ENCODE measurements around the gene CLIC3.

Gene CLIC3

DNA sequence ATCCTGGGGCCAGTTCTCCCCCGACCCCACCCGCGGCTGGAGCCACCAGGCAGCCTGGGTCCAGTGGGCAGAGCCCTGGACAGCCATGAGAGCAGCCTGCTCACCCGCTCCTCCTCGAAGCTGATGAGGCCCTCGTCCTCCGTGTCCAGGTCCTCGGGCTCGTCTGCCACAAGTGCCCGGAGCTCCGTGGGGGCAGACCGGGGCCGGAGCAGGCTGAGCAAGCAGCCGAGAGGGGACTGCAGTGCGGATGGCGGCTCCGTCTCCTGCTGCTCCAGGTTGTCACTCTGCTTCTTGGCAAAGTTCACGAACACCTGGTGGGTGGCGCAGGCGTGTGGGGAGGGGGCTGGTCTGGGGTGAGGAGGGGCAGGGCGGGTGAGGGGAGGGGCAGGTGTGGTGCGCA is 11.9 kb upstream of the CLIC3 start:
- ATAC-seq: no peak
- TF ChIP-seq GLIS3 (CRISPR knock-in tag; IDR thresholded peaks at IDR 0.05) (no peak), BACH2 (CRISPR knock-in tag; IDR thresholded peaks at IDR 0.05; ENCODE audit: borderline replicate concordance) (no peak), ISL1 (CRISPR knock-in tag; IDR thresholded peaks at IDR 0.05) (no peak), ZNF70 (CRISPR knock-in tag; IDR thresholded peaks at IDR 0.05) (no peak), TOX (CRISPR knock-in tag; IDR thresholded peaks at IDR 0.05; ENCODE audit: borderline replicate concordance) (no peak), TCF4 (CRISPR knock-in tag; IDR thresholded peaks at IDR 0.05; ENCODE audit: borderline replicate concordance) (no peak), ZC3H10 (CRISPR knock-in tag; IDR thresholded peaks at IDR 0.05) (no peak), CSDC2 (CRISPR knock-in tag; IDR thresholded peaks at IDR 0.05) (no peak), ESRRG (CRISPR knock-in tag; IDR thresholded peaks at IDR 0.05) (no peak), PPARA (CRISPR knock-in tag; IDR thresholded peaks at IDR 0.05; ENCODE audit: borderline replicate concordance) (no peak), ZFP30 (CRISPR knock-in tag; IDR thresholded peaks at IDR 0.05) (no peak)
- TF ChIP-seq, protein P1, sequence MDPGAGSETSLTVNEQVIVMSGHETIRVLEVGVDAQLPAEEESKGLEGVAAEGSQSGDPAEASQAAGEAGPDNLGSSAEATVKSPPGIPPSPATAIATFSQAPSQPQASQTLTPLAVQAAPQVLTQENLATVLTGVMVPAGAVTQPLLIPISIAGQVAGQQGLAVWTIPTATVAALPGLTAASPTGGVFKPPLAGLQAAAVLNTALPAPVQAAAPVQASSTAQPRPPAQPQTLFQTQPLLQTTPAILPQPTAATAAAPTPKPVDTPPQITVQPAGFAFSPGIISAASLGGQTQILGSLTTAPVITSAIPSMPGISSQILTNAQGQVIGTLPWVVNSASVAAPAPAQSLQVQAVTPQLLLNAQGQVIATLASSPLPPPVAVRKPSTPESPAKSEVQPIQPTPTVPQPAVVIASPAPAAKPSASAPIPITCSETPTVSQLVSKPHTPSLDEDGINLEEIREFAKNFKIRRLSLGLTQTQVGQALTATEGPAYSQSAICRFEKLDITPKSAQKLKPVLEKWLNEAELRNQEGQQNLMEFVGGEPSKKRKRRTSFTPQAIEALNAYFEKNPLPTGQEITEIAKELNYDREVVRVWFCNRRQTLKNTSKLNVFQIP (CRISPR knock-in tag; IDR thresholded peaks at IDR 0.05; ENCODE audit: borderline replicate concordance, low read depth): no peak
- TF ChIP-seq, protein P2, sequence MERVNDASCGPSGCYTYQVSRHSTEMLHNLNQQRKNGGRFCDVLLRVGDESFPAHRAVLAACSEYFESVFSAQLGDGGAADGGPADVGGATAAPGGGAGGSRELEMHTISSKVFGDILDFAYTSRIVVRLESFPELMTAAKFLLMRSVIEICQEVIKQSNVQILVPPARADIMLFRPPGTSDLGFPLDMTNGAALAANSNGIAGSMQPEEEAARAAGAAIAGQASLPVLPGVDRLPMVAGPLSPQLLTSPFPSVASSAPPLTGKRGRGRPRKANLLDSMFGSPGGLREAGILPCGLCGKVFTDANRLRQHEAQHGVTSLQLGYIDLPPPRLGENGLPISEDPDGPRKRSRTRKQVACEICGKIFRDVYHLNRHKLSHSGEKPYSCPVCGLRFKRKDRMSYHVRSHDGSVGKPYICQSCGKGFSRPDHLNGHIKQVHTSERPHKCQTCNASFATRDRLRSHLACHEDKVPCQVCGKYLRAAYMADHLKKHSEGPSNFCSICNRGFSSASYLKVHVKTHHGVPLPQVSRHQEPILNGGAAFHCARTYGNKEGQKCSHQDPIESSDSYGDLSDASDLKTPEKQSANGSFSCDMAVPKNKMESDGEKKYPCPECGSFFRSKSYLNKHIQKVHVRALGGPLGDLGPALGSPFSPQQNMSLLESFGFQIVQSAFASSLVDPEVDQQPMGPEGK (CRISPR knock-in tag; IDR thresholded peaks at IDR 0.05; ENCODE audit: borderline replicate concordance): no peak
- TF ChIP-seq, protein P3, sequence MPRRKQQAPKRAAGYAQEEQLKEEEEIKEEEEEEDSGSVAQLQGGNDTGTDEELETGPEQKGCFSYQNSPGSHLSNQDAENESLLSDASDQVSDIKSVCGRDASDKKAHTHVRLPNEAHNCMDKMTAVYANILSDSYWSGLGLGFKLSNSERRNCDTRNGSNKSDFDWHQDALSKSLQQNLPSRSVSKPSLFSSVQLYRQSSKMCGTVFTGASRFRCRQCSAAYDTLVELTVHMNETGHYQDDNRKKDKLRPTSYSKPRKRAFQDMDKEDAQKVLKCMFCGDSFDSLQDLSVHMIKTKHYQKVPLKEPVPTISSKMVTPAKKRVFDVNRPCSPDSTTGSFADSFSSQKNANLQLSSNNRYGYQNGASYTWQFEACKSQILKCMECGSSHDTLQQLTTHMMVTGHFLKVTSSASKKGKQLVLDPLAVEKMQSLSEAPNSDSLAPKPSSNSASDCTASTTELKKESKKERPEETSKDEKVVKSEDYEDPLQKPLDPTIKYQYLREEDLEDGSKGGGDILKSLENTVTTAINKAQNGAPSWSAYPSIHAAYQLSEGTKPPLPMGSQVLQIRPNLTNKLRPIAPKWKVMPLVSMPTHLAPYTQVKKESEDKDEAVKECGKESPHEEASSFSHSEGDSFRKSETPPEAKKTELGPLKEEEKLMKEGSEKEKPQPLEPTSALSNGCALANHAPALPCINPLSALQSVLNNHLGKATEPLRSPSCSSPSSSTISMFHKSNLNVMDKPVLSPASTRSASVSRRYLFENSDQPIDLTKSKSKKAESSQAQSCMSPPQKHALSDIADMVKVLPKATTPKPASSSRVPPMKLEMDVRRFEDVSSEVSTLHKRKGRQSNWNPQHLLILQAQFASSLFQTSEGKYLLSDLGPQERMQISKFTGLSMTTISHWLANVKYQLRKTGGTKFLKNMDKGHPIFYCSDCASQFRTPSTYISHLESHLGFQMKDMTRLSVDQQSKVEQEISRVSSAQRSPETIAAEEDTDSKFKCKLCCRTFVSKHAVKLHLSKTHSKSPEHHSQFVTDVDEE (CRISPR knock-in tag; IDR thresholded peaks at IDR 0.05): no peak
- TF ChIP-seq, protein P4, sequence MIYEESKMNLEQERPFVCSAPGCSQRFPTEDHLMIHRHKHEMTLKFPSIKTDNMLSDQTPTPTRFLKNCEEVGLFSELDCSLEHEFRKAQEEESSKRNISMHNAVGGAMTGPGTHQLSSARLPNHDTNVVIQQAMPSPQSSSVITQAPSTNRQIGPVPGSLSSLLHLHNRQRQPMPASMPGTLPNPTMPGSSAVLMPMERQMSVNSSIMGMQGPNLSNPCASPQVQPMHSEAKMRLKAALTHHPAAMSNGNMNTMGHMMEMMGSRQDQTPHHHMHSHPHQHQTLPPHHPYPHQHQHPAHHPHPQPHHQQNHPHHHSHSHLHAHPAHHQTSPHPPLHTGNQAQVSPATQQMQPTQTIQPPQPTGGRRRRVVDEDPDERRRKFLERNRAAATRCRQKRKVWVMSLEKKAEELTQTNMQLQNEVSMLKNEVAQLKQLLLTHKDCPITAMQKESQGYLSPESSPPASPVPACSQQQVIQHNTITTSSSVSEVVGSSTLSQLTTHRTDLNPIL (CRISPR knock-in tag; IDR thresholded peaks at IDR 0.05; ENCODE audit: low read depth): no peak
- TF ChIP-seq, protein P5, sequence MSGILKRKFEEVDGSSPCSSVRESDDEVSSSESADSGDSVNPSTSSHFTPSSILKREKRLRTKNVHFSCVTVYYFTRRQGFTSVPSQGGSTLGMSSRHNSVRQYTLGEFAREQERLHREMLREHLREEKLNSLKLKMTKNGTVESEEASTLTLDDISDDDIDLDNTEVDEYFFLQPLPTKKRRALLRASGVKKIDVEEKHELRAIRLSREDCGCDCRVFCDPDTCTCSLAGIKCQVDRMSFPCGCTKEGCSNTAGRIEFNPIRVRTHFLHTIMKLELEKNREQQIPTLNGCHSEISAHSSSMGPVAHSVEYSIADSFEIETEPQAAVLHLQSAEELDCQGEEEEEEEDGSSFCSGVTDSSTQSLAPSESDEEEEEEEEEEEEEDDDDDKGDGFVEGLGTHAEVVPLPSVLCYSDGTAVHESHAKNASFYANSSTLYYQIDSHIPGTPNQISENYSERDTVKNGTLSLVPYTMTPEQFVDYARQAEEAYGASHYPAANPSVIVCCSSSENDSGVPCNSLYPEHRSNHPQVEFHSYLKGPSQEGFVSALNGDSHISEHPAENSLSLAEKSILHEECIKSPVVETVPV (CRISPR knock-in tag; IDR thresholded peaks at IDR 0.05): no peak

DNA sequence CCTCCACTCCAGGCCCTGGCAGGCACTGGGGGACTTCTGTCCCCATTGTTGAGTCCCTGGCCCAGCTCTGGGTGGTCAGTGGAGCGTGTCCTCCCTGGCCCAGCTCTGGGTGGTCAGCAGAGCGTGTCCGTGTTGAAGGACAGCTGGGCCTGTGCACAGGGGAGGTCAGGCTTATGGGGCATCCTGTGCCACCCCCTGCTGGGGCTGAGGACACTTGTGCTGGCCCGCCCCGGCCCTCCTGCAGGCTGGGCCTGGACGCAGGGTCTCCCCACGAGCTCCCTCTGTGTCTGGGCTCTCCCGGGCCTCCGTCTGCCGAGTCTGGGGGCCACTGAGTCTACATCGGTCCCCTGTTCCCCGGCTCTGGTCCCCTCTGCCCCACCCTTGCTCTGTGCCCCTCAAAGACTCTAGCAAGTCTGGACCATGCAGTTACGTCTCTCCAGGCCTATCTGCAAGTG is 11.5 kb upstream of the CLIC3 start:
- ATAC-seq: no peak; the same call in 2 of the 3 replicates
- TF ChIP-seq ZNF565 (CRISPR knock-in tag; conservative IDR thresholded peaks at IDR 0.05; ENCODE audit: low read depth): no peak
- no peak for TF ChIP-seq ZC3H10 (CRISPR knock-in tag; IDR thresholded peaks at IDR 0.05)

DNA sequence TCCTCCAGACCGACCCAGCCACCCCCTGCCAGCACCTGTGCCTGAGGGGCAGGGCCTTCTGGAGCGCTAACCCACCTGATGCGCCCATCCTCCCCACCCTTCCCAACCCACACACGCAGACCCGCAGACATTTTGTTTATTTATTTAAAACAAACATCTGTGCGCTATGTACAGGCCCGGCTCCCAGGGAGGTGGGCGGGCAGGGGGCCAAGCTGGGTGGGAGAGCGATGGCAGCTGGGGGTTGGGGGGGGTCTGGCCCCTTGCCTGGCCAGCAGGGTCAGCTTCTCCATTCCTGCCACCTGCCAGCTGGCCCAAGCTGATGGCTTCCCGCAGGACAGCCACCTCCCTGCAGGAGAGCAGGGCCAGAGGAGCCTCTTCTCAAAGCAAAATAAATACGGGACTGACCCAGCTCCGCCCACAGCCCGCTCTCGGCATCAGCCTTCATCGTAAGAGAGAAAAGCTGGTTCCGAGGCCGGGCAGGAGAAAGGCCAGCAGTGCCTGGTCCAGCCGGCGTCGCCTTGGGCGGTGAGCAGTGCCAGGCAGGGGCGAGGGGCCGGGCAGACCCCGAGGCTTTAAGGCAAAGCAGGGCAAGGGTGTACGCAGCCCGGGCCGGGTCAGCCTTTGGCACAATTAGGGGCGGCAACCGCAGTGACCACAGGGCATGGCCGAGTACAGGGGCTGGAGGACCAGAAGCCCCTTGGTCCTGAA is 10.9 kb upstream of the CLIC3 start:
- TF ChIP-seq ZNF565 (CRISPR knock-in tag; conservative IDR thresholded peaks at IDR 0.05; ENCODE audit: low read depth): no peak
- no peak for TF ChIP-seq SNAI2 (CRISPR knock-in tag; IDR thresholded peaks at IDR 0.05)
- no peak for TF ChIP-seq TOX (CRISPR knock-in tag; IDR thresholded peaks at IDR 0.05; ENCODE audit: borderline replicate concordance)
- TF ChIP-seq ISL1 (CRISPR knock-in tag; IDR thresholded peaks at IDR 0.05): no peak
- TF ChIP-seq, protein P3 (CRISPR knock-in tag; IDR thresholded peaks at IDR 0.05): no peak
- TF ChIP-seq RARB (CRISPR knock-in tag; IDR thresholded peaks at IDR 0.05): no peak
- TF ChIP-seq, protein P2 (CRISPR knock-in tag; IDR thresholded peaks at IDR 0.05; ENCODE audit: borderline replicate concordance): no peak
- TF ChIP-seq BACH2 (CRISPR knock-in tag; IDR thresholded peaks at IDR 0.05; ENCODE audit: borderline replicate concordance): no peak
- TF ChIP-seq ZNF70 (CRISPR knock-in tag; IDR thresholded peaks at IDR 0.05): no peak
- TF ChIP-seq TCF4 (CRISPR knock-in tag; IDR thresholded peaks at IDR 0.05; ENCODE audit: borderline replicate concordance): no peak

More for the DNA sequence above, 10.9 kb upstream of the CLIC3 start:
- ATAC-seq: no peak
